Measurements from ENCODE around the gene TAP1. TPM values are rescaled to one million over a fixed set of nuclear protein-coding genes. Genes with fewer than 3 reads are reported as not detected.
"Not testable (repeated sequence)": the region's sequence is repeated elsewhere in the genome, so short reads cannot be mapped to it uniquely, and the experiment has no call there.

Gene TAP1
- total RNA-seq, 2 experiments from 2014 or later = 210 to 211 TPM

DNA sequence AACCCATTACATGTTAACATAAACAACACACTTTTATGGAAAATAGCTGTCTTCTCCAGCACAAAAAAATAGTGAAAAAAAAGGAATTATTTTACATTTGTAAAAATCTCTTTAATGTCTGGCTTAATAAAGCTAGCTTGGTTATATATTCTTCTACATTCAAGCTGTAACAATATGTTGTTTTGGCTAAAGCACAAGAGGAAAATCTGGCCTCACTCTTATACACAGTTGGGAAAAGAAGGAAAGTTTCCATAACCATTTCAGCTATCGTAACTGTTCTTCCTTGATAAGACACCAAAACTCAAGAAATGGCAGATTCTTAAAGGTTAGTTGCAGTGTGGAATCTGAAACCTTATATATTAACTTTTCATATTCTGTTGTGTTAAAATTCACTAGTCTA, 44.3 kb downstream of the TAP1 start:
- Mint-ChIP-seq H3K4me3 (no peak overlapping the region), H3K9me3 (no peaks in the 10 kb centered on the region), H3K27ac (no peak overlapping the region), H3K36me3 (ENCODE audit: low read depth) (peaks cover 23% of the 10 kb centered on the region), H3K27me3 (peaks cover 8% of the 10 kb centered on the region), H3K4me1 (ENCODE audit: low read depth) (peaks cover 17% of the 10 kb centered on the region)
- intact Hi-C loops (cut with micrococcal nuclease) = no loop called here
- TF ChIP-seq CTCF (IDR thresholded peaks at IDR 0.05) = no peak
- CTCF ChIA-PET = interaction anchor here (0.8 to 2.1 kb wide), 9 partner anchors 10 to 395 kb away, joined by 3 to 6 read pairs (median 4); no protein-coding TSS in a partner anchor
- ATAC-seq (no peak), DNase-seq (no peak)
- POLR2A ChIA-PET = interaction anchor here (1.0 to 1.4 kb wide), 2 partner anchors 11 to 30 kb away, joined by 3 to 4 read pairs; partner anchors contain the start of gene TAP2

DNA sequence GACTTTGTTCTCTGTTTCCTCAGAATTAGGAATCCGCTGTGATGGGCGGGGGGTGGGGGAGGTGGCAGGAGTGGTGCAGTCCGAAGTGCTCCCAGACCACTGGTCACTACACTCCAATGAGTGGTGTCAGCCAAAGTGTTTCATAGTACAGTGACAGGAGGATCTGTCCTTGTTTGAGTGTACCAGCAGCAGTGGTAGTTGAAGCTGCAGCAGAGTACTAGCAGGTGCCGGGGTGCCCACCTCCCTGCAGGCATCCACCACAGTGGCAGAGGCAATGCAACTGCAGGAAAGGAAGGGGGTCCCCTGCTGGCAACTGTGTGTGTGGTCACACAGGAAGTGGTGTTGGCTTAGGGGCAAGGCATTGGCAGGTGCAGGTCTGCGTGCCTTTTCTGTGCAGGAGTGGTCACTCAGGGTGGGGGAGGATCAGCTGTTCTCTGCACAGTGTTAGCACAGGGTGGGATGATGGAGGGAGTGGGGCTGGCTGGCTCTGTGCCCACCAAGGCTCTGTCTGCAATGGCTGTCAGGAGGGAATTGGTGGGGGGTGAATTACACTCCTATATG, 46.4 kb downstream of the TAP1 start:
- peaks cover 21% of the 10 kb centered on the region for H3K27me3 Mint-ChIP-seq
- H3K9me3 Mint-ChIP-seq = no peaks in the 10 kb centered on the region
- intact Hi-C loops (cut with micrococcal nuclease) = no loop called here
- ChIA-PET CTCF (interaction anchor here (0.6 to 1.7 kb wide), 5 partner anchors 10 to 61 kb away, joined by 3 to 7 read pairs (median 4); partner anchors contain the start of gene TAP2), POLR2A (interaction anchor here (0.8 to 1.1 kb wide), 3 partner anchors 10 to 19 kb away, joined by 3 read pairs; no protein-coding TSS in a partner anchor)
- H3K4me1 Mint-ChIP-seq (ENCODE audit: low read depth) = peaks cover 17% of the 10 kb centered on the region
- TF ChIP-seq CTCF (IDR thresholded peaks at IDR 0.05) = no peak
- H3K4me3 Mint-ChIP-seq = no peak overlapping the region
- peak; percentile 34 for ATAC-seq
- no peak overlapping the region for H3K27ac Mint-ChIP-seq
- DNase-seq = peak; percentile 36
- H3K36me3 Mint-ChIP-seq (ENCODE audit: low read depth) = peaks cover 7% of the 10 kb centered on the region

- H3K36me3 Mint-ChIP-seq (ENCODE audit: low read depth); H3K9me3 Mint-ChIP-seq; H3K27ac Mint-ChIP-seq; DNase-seq; ATAC-seq; H3K4me3 Mint-ChIP-seq; POLR2A ChIA-PET; intact Hi-C loops (cut with micrococcal nuclease): not testable (repeated sequence)
- Mint-ChIP-seq H3K4me1 (ENCODE audit: low read depth) (peaks cover 17% of the 10 kb centered on the region), H3K27me3 (peaks cover 28% of the 10 kb centered on the region)
- CTCF ChIA-PET = interaction anchor here (0.7 to 1.7 kb wide), 4 partner anchors 11 to 86 kb away, joined by 3 to 5 read pairs (median 4); partner anchors contain the start of gene TAP2
These were observed 48.1 kb downstream of the TAP1 start for GRCh38 chr6:32805404-32805803.

DNA sequence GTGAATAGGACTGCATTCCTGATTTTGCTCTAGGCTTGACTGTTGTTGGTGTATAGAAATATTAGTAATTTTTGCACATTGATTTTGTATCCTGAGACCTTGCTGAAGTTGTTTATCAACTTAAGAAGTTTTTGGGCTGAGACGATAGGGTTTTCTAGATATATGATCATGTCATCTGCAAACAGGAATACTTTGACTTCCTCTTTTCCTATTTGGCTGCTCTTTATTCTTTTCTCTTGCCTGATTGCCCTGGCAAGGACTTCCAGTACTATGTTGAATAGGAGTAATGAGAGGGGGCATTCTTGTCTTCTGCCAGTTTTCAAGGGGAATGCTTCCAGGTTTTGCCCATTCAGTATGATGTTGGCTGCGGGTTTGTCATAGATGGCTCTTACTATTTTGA, 50.1 kb downstream of the TAP1 start:
- peaks cover 17% of the 10 kb centered on the region for H3K4me1 Mint-ChIP-seq (ENCODE audit: low read depth)
- H3K36me3 Mint-ChIP-seq (ENCODE audit: low read depth) = peaks cover 2% of the 10 kb centered on the region
- H3K27me3 Mint-ChIP-seq = peaks cover 37% of the 10 kb centered on the region
- ATAC-seq (no peak), DNase-seq (no peak)
- no peaks in the 10 kb centered on the region for H3K9me3 Mint-ChIP-seq
- CTCF ChIA-PET = interaction anchor here (1.1 kb wide), 1 partner anchor 65 kb away, joined by 8 read pairs; no protein-coding TSS in a partner anchor
- no peak for TF ChIP-seq CTCF (IDR thresholded peaks at IDR 0.05)
- no peak overlapping the region for H3K27ac Mint-ChIP-seq
- H3K4me3 Mint-ChIP-seq = no peak overlapping the region
- POLR2A ChIA-PET = no interaction called here
- intact Hi-C loops (cut with micrococcal nuclease) = no loop called here

DNA sequence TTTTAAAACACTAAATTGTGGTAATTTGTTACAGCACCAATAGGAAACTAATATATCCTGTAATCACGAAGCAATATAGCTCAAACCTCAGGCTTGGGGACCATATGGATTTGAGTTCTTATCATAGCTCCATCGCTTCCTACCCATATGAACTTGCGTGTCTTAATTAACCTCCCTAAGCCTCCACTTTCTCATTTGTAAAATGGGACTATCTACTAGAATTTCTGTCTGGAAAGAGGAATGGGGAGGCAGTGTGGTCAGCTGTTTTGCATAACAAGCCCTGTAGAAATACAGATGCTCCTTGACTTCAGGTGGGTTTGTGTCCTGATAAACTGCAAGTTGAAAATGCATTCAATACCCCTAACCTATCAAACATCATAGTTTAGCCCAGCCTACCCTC, 53.8 kb downstream of the TAP1 start:
- Mint-ChIP-seq H3K27me3 (peaks cover 44% of the 10 kb centered on the region), H3K4me1 (ENCODE audit: low read depth) (peaks cover 11% of the 10 kb centered on the region), H3K4me3 (no peak overlapping the region), H3K9me3 (no peaks in the 10 kb centered on the region), H3K27ac (no peak overlapping the region), H3K36me3 (ENCODE audit: low read depth) (no peaks in the 10 kb centered on the region)
- ChIA-PET POLR2A (no interaction called here), CTCF (interaction anchor here (0.8 to 4.3 kb wide), 8 partner anchors 9 to 386 kb away, joined by 3 to 32 read pairs (median 6); partner anchors contain the start of gene TAP2)
- DNase-seq (no peak), ATAC-seq (no peak)
- intact Hi-C loops (cut with micrococcal nuclease) = loop anchor here (5.0 to 10.0 kb wide), 2 partner anchors 85 to 387 kb away; no protein-coding TSS in a partner anchor
- TF ChIP-seq CTCF (IDR thresholded peaks at IDR 0.05) = no peak

Data from activated CD8-positive, alpha-beta T cell treated with anti-CD3 and anti-CD28 coated beads for 36 hours (primary cell).